Measurements from ENCODE around the gene ARHGAP31.

GRCh38 chr3:119289404-119289770 is 4.8 kb upstream of the ARHGAP31 start:
- TF ChIP-seq EZH2 (IDR thresholded peaks at IDR 0.05; ENCODE audit: insufficient read depth, poor library complexity, severe bottlenecking) = no peak
- no peak for TF ChIP-seq EZH2phosphoT487 (IDR thresholded peaks at IDR 0.05; ENCODE audit: insufficient read depth, low read depth)

Measured in GM23248 (cell line).